K562 (cell line): ENCODE data around the gene SIRT3. TPM values are rescaled to one million over a fixed set of nuclear protein-coding genes. Genes with fewer than 3 reads are reported as not detected.
A peak's percentile ranks its signal among the peaks of the same experiment; 100 is the strongest.

Source experiments
- EHMT2 ChIP-seq: fragments of 450-650 bp; IDR thresholded peaks from 2 replicates; pipeline ENCODE4 v1.6.1; 2018; ENCODE audit warnings: antibody characterized with exemption
- FOS ChIP-seq: IDR thresholded peaks from 3 replicates; pipeline ENCODE4 v1.6.1; 2011; ENCODE audit not compliant: insufficient read length; ENCODE audit errors: extremely low read depth
- FOXJ2 ChIP-seq: fragments of 200-800 bp; sonication (Bioruptor generic); IDR thresholded peaks from 2 replicates; pipeline ENCODE4 v1.6.1; 2016; ENCODE audit warnings: missing genetic modification characterization, missing compliant biosample characterization
- HNRNPH1 ChIP-seq: fragments of 200-400 bp; formaldehyde crosslinking; optimal IDR thresholded peaks from 2 replicates; pipeline ENCODE3; 2017; ENCODE audit warnings: low read depth, mild to moderate bottlenecking, low read length, moderate library complexity
- KLF13 ChIP-seq: fragments of 450-650 bp; IDR thresholded peaks from 2 replicates; pipeline ENCODE4 v1.6.1; 2016; ENCODE audit warnings: missing genetic modification characterization, low read depth, mild to moderate bottlenecking, missing compliant biosample characterization, moderate library complexity, borderline replicate concordance
- LCOR ChIP-seq: sonication (generic); formaldehyde crosslinking; IDR thresholded peaks from 2 replicates; pipeline ENCODE4 v1.8.0; 2022; ENCODE audit warnings: mild to moderate bottlenecking, missing genetic modification reagents
- NFATC3 ChIP-seq: fragments of 450-650 bp; IDR thresholded peaks from 2 replicates; pipeline ENCODE4 v1.6.1; 2017; ENCODE audit warnings: mild to moderate bottlenecking
- PCBP1 ChIP-seq: fragments of 200-400 bp; formaldehyde crosslinking; IDR thresholded peaks from 2 replicates; pipeline ENCODE4 v1.6.1; 2018; ENCODE audit warnings: mild to moderate bottlenecking, low read depth, low read length; ENCODE audit not compliant: poor library complexity, severe bottlenecking
- POLR2B ChIP-seq: fragments of 450-650 bp; IDR thresholded peaks from 2 replicates; pipeline ENCODE4 v1.6.1; 2018; ENCODE audit warnings: low read depth; ENCODE audit not compliant: partially characterized antibody
- PTTG1 ChIP-seq: fragments of 450-650 bp; IDR thresholded peaks from 2 replicates; pipeline ENCODE4 v1.6.1; 2016; ENCODE audit warnings: low read depth, mild to moderate bottlenecking, missing genetic modification characterization, missing compliant biosample characterization
- RFX7 ChIP-seq: fragments of 250-450 bp; sonication (Bioruptor Pico); IDR thresholded peaks from 2 replicates; pipeline ENCODE4 v1.5.1; 2021; ENCODE audit warnings: mild to moderate bottlenecking
- RHOXF2B ChIP-seq: fragments of 250-450 bp; sonication (Bioruptor Pico); conservative IDR thresholded peaks from 2 replicates; pipeline ENCODE4 v1.5.1; 2021
- U2AF1 ChIP-seq: fragments of 200-400 bp; formaldehyde crosslinking; optimal IDR thresholded peaks from 2 replicates; pipeline ENCODE3; 2017; ENCODE audit warnings: mild to moderate bottlenecking, low read depth, low read length, moderate library complexity
- XRCC4 ChIP-seq: IDR thresholded peaks from one replicate; pipeline ENCODE4 v1.6.1; 2011; ENCODE audit not compliant: insufficient read depth, insufficient read length; ENCODE audit errors: extremely low read depth
- ZKSCAN3 ChIP-seq: fragments of 250-450 bp; sonication (Bioruptor Pico); IDR thresholded peaks from 2 replicates; pipeline ENCODE4 v1.4.0; 2020
- polyA plus RNA-seq, 8 experiments: library from polyadenylated mRNA; depleted of rRNA in 4 of 8; stranded (reverse) in 5 of 8; unstranded in 3 of 8; fragments of >200 nt; fragmentation: Nextera tagmentation in 2 of 8; fragmentation: Illumina TruSeq in 1 of 8; extraction: Ambion mirVana in 2 of 8; extraction: Trizol in 1 of 8; gene quantifications; 2 replicates each; pipeline versions ENCODE4 v1.2.1 to v1.2.3, GENCODE V29; 2011 to 2014; ENCODE audit warnings: inconsistent platforms in 1 of 8, missing spikeins in 1 of 8
- total RNA-seq, 7 experiments: library from RNA; depleted of rRNA in 6 of 7; stranded (reverse); fragments of >200 nt in 6 of 7; fragmentation: Illumina TruSeq in 2 of 7; extraction: Trizol in 2 of 7; gene quantifications; 2 replicates each; pipeline versions ENCODE4 v1.2.1 to v1.2.3, GENCODE V29; 2011 to 2021; ENCODE audit warnings: low replicate concordance in 1 of 7
- TF ChIP-seq, protein P1 (sequence below): fragments of 250-450 bp; sonication (Bioruptor Pico); IDR thresholded peaks from 2 replicates; pipeline ENCODE4 v1.4.0; 2020; ENCODE audit warnings: mild to moderate bottlenecking, moderate library complexity
- TF ChIP-seq, protein P2 (sequence below): fragments of 450-650 bp; IDR thresholded peaks from 2 replicates; pipeline ENCODE4 v1.6.1; 2016; ENCODE audit warnings: mild to moderate bottlenecking, moderate library complexity

SIRT3 gene
- total and polyA plus RNA-seq, 9 of the 15 experiments (the other 6 are each of a cell fraction or from before 2014, with no cell fraction given): 1.9 to 27.5 (median 14.5) TPM

DNA sequence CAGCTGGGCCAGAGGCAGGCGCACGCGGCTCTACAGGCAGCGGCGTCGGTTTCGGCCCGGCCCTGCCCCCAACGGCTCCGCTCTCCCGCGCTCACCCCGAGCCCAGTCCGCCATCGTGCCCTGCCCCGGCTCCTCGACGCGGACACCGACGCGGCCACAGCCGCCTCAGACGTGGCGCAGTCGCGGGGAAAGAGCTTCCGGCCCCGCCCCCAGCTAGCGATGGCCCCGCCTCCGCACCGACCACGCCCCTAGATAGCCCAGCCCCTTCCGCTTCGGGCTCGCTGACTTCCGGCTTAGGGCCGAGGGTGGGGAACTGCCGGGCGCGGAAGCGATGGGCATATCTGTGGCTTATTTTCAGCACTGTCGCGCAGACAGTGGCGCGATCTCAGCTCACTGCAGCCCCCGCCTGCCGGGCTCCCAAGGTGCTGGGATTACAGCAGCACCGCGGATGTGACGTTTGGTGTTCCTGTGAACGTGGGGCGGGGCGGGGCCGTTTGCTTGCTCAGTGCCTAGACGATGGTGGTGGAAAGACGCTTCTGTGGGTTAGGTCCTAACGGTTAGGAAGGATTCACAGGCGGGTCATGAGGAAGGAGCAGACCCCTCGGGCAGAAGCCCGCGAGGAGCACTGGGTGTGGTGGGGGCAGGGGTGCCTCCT lies 28.8 kb downstream of the SIRT3 start, which contains the start of the genes BET1L and RIC8A (continued):
- no peak for TF ChIP-seq FOS
- TF ChIP-seq RFX7 (CRISPR knock-in tag): no peak
- TF ChIP-seq EHMT2: no peak
- TF ChIP-seq XRCC4: no peak
- TF ChIP-seq RHOXF2B (CRISPR knock-in tag): no peak
- TF ChIP-seq, protein P1, sequence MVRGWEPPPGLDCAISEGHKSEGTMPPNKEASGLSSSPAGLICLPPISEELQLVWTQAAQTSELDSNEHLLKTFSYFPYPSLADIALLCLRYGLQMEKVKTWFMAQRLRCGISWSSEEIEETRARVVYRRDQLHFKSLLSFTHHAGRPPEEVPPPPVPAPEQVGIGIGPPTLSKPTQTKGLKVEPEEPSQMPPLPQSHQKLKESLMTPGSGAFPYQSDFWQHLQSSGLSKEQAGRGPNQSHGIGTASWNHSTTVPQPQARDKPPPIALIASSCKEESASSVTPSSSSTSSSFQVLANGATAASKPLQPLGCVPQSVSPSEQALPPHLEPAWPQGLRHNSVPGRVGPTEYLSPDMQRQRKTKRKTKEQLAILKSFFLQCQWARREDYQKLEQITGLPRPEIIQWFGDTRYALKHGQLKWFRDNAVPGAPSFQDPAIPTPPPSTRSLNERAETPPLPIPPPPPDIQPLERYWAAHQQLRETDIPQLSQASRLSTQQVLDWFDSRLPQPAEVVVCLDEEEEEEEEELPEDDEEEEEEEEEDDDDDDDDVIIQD (CRISPR knock-in tag): no peak
- TF ChIP-seq PCBP1: peak; percentile 44
- TF ChIP-seq HNRNPH1: no peak
- TF ChIP-seq, protein P2, sequence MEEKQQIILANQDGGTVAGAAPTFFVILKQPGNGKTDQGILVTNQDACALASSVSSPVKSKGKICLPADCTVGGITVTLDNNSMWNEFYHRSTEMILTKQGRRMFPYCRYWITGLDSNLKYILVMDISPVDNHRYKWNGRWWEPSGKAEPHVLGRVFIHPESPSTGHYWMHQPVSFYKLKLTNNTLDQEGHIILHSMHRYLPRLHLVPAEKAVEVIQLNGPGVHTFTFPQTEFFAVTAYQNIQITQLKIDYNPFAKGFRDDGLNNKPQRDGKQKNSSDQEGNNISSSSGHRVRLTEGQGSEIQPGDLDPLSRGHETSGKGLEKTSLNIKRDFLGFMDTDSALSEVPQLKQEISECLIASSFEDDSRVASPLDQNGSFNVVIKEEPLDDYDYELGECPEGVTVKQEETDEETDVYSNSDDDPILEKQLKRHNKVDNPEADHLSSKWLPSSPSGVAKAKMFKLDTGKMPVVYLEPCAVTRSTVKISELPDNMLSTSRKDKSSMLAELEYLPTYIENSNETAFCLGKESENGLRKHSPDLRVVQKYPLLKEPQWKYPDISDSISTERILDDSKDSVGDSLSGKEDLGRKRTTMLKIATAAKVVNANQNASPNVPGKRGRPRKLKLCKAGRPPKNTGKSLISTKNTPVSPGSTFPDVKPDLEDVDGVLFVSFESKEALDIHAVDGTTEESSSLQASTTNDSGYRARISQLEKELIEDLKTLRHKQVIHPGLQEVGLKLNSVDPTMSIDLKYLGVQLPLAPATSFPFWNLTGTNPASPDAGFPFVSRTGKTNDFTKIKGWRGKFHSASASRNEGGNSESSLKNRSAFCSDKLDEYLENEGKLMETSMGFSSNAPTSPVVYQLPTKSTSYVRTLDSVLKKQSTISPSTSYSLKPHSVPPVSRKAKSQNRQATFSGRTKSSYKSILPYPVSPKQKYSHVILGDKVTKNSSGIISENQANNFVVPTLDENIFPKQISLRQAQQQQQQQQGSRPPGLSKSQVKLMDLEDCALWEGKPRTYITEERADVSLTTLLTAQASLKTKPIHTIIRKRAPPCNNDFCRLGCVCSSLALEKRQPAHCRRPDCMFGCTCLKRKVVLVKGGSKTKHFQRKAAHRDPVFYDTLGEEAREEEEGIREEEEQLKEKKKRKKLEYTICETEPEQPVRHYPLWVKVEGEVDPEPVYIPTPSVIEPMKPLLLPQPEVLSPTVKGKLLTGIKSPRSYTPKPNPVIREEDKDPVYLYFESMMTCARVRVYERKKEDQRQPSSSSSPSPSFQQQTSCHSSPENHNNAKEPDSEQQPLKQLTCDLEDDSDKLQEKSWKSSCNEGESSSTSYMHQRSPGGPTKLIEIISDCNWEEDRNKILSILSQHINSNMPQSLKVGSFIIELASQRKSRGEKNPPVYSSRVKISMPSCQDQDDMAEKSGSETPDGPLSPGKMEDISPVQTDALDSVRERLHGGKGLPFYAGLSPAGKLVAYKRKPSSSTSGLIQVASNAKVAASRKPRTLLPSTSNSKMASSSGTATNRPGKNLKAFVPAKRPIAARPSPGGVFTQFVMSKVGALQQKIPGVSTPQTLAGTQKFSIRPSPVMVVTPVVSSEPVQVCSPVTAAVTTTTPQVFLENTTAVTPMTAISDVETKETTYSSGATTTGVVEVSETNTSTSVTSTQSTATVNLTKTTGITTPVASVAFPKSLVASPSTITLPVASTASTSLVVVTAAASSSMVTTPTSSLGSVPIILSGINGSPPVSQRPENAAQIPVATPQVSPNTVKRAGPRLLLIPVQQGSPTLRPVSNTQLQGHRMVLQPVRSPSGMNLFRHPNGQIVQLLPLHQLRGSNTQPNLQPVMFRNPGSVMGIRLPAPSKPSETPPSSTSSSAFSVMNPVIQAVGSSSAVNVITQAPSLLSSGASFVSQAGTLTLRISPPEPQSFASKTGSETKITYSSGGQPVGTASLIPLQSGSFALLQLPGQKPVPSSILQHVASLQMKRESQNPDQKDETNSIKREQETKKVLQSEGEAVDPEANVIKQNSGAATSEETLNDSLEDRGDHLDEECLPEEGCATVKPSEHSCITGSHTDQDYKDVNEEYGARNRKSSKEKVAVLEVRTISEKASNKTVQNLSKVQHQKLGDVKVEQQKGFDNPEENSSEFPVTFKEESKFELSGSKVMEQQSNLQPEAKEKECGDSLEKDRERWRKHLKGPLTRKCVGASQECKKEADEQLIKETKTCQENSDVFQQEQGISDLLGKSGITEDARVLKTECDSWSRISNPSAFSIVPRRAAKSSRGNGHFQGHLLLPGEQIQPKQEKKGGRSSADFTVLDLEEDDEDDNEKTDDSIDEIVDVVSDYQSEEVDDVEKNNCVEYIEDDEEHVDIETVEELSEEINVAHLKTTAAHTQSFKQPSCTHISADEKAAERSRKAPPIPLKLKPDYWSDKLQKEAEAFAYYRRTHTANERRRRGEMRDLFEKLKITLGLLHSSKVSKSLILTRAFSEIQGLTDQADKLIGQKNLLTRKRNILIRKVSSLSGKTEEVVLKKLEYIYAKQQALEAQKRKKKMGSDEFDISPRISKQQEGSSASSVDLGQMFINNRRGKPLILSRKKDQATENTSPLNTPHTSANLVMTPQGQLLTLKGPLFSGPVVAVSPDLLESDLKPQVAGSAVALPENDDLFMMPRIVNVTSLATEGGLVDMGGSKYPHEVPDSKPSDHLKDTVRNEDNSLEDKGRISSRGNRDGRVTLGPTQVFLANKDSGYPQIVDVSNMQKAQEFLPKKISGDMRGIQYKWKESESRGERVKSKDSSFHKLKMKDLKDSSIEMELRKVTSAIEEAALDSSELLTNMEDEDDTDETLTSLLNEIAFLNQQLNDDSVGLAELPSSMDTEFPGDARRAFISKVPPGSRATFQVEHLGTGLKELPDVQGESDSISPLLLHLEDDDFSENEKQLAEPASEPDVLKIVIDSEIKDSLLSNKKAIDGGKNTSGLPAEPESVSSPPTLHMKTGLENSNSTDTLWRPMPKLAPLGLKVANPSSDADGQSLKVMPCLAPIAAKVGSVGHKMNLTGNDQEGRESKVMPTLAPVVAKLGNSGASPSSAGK: no peak
- TF ChIP-seq NFATC3: no peak
- peak; percentile 86 for TF ChIP-seq U2AF1
- no peak for TF ChIP-seq PTTG1 (tag)
- peak; percentile 88 for TF ChIP-seq POLR2B
- no peak for TF ChIP-seq FOXJ2 (tag)
- no peak for TF ChIP-seq ZKSCAN3 (CRISPR knock-in tag)
- TF ChIP-seq KLF13 (tag): peak; percentile 45; the same call in 1 of the 2 replicates
- TF ChIP-seq LCOR (CRISPR knock-in tag): 0 out of 2 replicates have a peak, but pooled peaks have one; percentile 56
